Kidney capillary endothelial cell (primary cell): ENCODE measurements around the gene SLC27A1.
A peak's percentile ranks its signal among the peaks of the same experiment; 100 is the strongest.
"Not testable (repeated sequence)": the region's sequence is repeated elsewhere in the genome, so short reads cannot be mapped to it uniquely, and the experiment has no call there.

Experiments used
- DNase-seq: peaks from one replicate; pipeline ENCODE4 v3.0.0-alpha.2; 2018; ENCODE audit warnings: low spot score

Gene SLC27A1

GRCh38 chr19:17539238-17540117 lies 69.2 kb downstream of the SLC27A1 start:
- peak; percentile 99 for DNase-seq

- DNase-seq: no peak
Observed at GRCh38 chr19:17540174-17540573, 69.8 kb downstream of the SLC27A1 start.

GRCh38 chr19:17541184-17541759 lies 70.9 kb downstream of the SLC27A1 start:
- DNase-seq: no peak

GRCh38 chr19:17542042-17542441 lies 71.7 kb downstream of the SLC27A1 start:
- DNase-seq: no peak

GRCh38 chr19:17542793-17543582 lies 72.7 kb downstream of the SLC27A1 start:
- DNase-seq: no peak

- no peak for DNase-seq
Observed at GRCh38 chr19:17543986-17544385, 73.7 kb downstream of the SLC27A1 start.

- no peak for DNase-seq
Observed at GRCh38 chr19:17544418-17544817, 74.1 kb downstream of the SLC27A1 start.

GRCh38 chr19:17548145-17548544 lies 77.8 kb downstream of the SLC27A1 start:
- no peak for DNase-seq

GRCh38 chr19:17549085-17549740 lies 78.9 kb downstream of the SLC27A1 start:
- DNase-seq: no peak

- no peak for DNase-seq
Observed at GRCh38 chr19:17550076-17550667, 79.8 kb downstream of the SLC27A1 start.

GRCh38 chr19:17552735-17553134 lies 82.4 kb downstream of the SLC27A1 start:
- DNase-seq: not testable (repeated sequence)

- DNase-seq: peak; percentile 98
Observed at GRCh38 chr19:17553256-17553655, 82.9 kb downstream of the SLC27A1 start.

- no peak for DNase-seq
Observed at GRCh38 chr19:17554968-17555479, 84.7 kb downstream of the SLC27A1 start.

- peak; percentile 89 for DNase-seq
Observed at GRCh38 chr19:17555480-17555928, 85.2 kb downstream of the SLC27A1 start, which contains the start of gene COLGALT1. Gene COLGALT1, plus strand, starts transcription at chr19:17555649. Its CDS starts 65 bp downstream, at chr19:17555714.
